ENCODE measurements around the gene MAP2K4.

- TF ChIP-seq POLR2A (IDR thresholded peaks at IDR 0.05; ENCODE audit: low read depth, low read length) (no peak), CTCF (conservative IDR thresholded peaks at IDR 0.05; ENCODE audit: low read depth, low read length) (no peak), USF2 (IDR thresholded peaks at IDR 0.05; ENCODE audit: low read depth, low read length) (no peak), MAZ (IDR thresholded peaks at IDR 0.05; ENCODE audit: borderline replicate concordance, low read depth, low read length) (no peak), ELK1 (IDR thresholded peaks at IDR 0.05; ENCODE audit: borderline replicate concordance, low read depth, low read length) (no peak), RCOR1 (IDR thresholded peaks at IDR 0.05; ENCODE audit: insufficient replicate concordance, low read length) (no peak), CEBPB (IDR thresholded peaks at IDR 0.05; ENCODE audit: low read depth, low read length) (no peak), SMC3 (IDR thresholded peaks at IDR 0.05; ENCODE audit: low read depth, low read length) (no peak), RAD21 (IDR thresholded peaks at IDR 0.05; ENCODE audit: low read length) (no peak), NFE2L2 (IDR thresholded peaks at IDR 0.05; ENCODE audit: low read depth, low read length) (no peak)
Measured at GRCh38 chr17:12043702-12044101, 23.0 kb downstream of the MAP2K4 start.

Measured in IMR-90 (cell line).